GM13977 (cell line): ENCODE data around the gene CNIH3.

Experiments used
- DNase-seq: peaks from one replicate; pipeline ENCODE4 v3.0.0; 2012; ENCODE audit warnings: low spot score
- CTCF ChIP-seq: IDR thresholded peaks from 2 replicates; pipeline ENCODE4 v1.5.1; 2012; ENCODE audit warnings: mild to moderate bottlenecking, control low read depth; ENCODE audit not compliant: insufficient read depth; ENCODE audit errors: extremely low read depth, missing control alignments
- in situ Hi-C: fragments of 300-500 bp; cut with MboI; formaldehyde crosslinking; loops from one replicate; pipeline ENCODE4 v1.12.0; 2022; ENCODE audit warnings: low sequenced_read_pairs, low pct_unique_long_range_greater_than_20kb, mixed read lengths, inconsistent platforms; ENCODE audit not compliant: unreplicated experiment

The CNIH3 gene

DNA sequence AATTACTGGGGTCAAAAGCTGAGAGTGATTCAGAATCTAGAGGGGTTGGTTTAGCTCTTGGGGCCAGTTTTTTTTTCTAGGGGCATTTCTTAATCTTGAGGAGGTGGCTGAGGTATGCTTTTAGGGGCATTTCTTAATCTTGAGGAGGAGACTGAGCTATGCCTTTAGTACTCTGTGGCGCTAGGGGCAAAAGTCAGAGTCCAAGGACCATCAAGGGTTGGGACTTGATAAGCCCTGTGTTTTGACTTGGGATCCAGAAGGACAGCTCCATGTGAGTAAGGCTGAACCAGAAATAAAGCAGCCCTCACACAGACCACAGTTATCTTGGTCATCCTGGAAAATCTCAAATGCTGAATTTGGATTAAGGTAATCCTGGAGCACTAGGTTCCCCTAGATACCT lies 3.9 kb upstream of the CNIH3 start:
- in situ Hi-C loops = no loop called here
- DNase-seq = no peak
- no peak for TF ChIP-seq CTCF

GRCh38 chr1:224613486-224613885 lies 2.6 kb upstream of the CNIH3 start:
- no peak for TF ChIP-seq CTCF
- in situ Hi-C loops = no loop called here
- DNase-seq = no peak

- in situ Hi-C loops = no loop called here
- peak; percentile 37 for DNase-seq
- no peak for TF ChIP-seq CTCF
These were observed 766 bp downstream of the CNIH3 start for GRCh38 chr1:224616756-224617409.

DNA sequence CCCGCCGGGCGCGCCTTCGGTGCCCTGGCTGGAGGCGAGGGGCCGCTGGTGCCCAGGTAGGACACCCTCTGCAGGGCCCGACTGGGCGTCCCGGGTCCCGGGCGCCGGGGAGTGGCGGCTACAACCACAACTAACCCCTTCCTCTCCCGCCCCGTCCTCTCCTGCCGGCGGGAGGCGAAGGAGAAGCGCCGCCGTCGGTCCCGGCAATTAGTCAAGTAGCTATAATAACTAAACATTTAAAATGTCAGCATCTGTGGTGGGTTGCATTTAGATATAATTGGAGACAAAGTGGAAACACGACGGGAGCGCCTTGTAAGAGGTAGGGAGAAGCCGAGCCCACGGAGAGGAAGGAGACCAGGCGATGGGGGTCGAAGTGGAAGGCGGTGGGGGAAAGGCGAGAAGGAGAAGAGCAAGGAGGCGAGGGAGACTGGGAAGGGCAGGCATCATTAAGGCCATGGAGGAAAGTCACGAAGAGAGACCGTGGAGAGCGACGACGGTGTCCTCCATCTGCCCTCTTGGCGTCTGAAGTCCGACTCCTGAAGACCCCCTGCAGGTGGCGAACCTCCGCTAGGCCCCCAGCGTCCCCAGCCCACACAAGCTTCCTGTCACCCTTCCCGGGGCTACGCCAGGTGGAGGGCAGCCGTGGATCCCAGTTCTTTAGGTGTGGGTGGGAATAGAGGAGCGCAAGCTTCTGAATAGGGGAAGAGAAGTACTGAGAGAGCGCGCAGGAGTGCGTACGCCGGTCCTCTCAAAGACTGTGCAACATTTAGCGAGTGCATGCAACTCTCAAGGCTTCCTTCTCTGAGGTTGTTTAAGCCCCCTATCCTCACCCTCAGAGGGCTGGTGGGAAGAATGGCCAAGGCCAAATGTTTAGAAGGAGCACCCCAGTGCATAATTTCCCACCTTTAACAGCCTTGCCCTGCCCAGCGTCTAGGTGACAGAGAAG lies 1.6 kb downstream of the CNIH3 start:
- in situ Hi-C loops = no loop called here
- DNase-seq = peak; percentile 38
- TF ChIP-seq CTCF = no peak

GRCh38 chr1:224619209-224619608 lies 3.1 kb downstream of the CNIH3 start:
- DNase-seq = no peak
- TF ChIP-seq CTCF = no peak
- in situ Hi-C loops = no loop called here

DNA sequence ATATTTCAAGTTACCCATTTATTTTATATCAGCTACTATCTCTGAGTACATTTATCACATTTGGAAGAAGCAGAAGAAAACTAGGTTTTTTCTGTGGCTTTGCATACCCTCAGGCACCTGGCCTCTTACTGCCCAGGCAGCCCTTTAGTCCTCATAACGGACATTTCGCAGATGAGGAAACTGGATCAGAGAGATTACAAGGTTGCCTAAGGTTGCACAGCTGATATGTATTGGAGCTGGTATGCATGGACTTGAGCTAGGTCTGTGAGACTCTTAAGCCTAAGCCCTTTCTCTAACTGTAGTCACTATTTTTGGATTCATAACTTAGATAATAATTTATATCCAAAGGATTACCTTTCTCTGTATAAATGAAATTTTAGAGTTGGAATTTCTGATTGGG lies 4.0 kb downstream of the CNIH3 start:
- no peak for TF ChIP-seq CTCF
- in situ Hi-C loops = no loop called here
- no peak for DNase-seq
